GM13977 (cell line): ENCODE data around the gene FAM76A.
"Not testable (repeated sequence)": the region's sequence is repeated elsewhere in the genome, so short reads cannot be mapped to it uniquely, and the experiment has no call there.

Experiments
- DNase-seq: peaks from one replicate; pipeline ENCODE4 v3.0.0; 2012; ENCODE audit warnings: low spot score
- in situ Hi-C: fragments of 300-500 bp; cut with MboI; formaldehyde crosslinking; loops from one replicate; pipeline ENCODE4 v1.12.0; 2022; ENCODE audit warnings: low sequenced_read_pairs, low pct_unique_long_range_greater_than_20kb, mixed read lengths, inconsistent platforms; ENCODE audit not compliant: unreplicated experiment
- TF ChIP-seq, protein P1 (sequence below): IDR thresholded peaks from 2 replicates; pipeline ENCODE4 v1.5.1; 2012; ENCODE audit warnings: mild to moderate bottlenecking, control low read depth; ENCODE audit not compliant: insufficient read depth; ENCODE audit errors: extremely low read depth, missing control alignments

FAM76A gene

DNA sequence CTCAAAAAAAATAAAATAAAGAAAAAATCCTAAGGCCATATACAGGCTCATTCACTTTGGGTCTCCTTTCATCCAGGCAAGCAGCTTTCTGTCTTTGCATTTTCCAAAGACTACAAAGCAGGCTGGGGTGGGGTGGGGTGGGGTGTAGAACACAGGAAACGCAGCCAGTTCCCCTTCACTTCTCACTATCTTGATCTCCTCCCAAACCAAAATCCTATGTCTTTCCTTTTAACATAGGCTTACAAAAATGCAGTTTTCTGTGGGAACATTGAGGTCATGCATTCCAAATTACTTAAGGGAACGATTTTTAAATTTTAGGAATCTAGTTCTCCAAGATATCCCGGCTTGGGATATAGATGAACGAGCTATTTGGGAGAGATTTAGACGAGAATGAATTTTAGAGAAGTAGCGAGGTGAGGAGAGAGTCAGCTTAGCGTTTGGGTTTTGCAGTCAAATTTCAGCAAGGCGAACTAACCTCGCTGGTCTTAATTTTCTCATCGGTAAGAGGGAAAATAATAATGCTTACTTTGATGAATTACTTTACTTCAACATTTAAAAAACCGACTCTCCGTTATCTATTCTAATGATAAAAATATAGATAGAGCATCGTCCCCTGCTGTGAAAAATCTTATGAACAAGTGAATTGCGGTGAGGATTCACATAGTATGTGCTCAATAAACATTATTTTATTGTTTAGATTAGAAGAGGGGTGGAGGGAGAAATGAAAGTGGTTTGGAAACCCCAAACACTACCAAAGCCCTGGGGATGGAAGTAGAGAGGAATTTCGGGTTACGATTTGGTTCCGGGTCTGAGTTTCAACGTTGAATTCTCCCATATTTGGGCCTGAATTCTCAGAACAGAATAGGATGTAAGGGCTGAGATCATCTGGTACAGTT, 46.5 kb downstream of the FAM76A start:
- no peak for DNase-seq
- in situ Hi-C loops, result no loop called here

DNA sequence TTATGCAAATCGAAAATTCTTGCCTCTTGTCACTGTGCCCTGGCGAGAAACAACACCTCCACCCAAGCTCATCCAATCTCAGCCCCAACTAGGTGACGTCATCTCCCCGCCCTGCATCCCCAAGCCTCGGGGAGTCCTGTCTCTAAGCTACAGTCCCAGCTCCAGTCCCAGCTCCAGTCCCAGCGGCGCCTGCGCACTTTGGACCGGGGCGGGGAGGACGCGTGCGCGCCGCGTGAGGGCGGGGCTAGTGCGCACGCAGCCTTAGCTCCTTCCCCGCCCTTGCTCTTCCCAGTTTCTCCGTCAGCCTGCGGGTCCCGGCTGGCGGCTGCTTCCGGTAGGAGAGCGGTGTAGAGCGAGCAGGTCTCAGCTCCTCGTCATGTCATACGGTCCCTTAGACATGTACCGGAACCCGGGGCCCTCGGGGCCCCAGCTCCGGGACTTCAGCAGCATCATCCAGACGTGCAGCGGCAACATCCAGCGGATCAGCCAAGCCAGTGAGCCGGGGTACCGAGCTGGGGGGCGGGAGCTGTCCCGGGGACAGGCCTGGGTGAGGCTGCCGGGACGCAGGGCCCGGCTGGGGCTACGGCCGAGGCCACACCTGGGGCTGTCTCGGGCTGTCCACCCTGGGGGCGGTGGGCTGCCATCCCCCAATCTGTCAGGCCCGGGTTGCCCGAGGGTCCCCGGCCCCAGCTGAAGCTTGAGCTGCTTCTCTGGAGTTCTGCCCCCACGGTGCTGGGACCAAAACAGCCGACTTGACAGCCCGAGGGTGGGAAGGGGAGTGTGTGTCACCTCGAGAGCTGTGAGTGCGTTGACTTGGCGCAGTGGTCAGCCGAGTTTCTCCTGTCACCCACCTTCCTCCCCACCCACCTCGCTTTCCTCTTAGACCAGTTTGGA, 47.4 kb downstream of the FAM76A start, which contains the start of gene STX12:
Gene STX12 (plus strand): TSS at position 288 of the 894 bp plus-strand sequence. CDS start 89 bp downstream, at position 377.
- in situ Hi-C loops, result no loop called here
- TF ChIP-seq, protein P1, sequence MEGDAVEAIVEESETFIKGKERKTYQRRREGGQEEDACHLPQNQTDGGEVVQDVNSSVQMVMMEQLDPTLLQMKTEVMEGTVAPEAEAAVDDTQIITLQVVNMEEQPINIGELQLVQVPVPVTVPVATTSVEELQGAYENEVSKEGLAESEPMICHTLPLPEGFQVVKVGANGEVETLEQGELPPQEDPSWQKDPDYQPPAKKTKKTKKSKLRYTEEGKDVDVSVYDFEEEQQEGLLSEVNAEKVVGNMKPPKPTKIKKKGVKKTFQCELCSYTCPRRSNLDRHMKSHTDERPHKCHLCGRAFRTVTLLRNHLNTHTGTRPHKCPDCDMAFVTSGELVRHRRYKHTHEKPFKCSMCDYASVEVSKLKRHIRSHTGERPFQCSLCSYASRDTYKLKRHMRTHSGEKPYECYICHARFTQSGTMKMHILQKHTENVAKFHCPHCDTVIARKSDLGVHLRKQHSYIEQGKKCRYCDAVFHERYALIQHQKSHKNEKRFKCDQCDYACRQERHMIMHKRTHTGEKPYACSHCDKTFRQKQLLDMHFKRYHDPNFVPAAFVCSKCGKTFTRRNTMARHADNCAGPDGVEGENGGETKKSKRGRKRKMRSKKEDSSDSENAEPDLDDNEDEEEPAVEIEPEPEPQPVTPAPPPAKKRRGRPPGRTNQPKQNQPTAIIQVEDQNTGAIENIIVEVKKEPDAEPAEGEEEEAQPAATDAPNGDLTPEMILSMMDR, result no peak

More for the DNA sequence above, 46.5 kb downstream of the FAM76A start:
- TF ChIP-seq, protein P1, result no peak

GRCh38 chr1:27773826-27774445, 48.2 kb downstream of the FAM76A start:
- DNase-seq, result peak; percentile 22
- TF ChIP-seq, protein P1, result no peak
- in situ Hi-C loops, result no loop called here

More for the DNA sequence above, 47.4 kb downstream of the FAM76A start, which contains the start of gene STX12:
- peak; percentile 97 for DNase-seq

DNA sequence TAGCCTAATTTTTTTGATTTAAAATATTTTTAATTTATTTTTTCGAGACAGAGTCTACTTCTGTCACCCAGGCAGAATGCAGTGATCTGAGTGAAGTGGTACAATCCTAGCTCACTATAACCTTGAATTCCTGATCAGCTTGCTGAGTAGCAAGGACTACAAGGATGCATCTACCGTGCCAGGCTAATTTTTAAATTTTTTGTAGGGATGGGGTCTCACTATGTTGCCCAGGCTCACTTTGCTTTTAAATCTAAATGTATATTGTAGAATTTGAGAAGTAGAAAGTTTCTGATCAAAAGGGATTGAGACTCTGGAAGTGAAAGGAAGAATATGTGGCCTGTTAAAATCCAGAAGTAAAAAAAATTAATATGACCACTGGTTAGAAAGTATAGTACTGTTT, 48.9 kb downstream of the FAM76A start:
- in situ Hi-C loops, result no loop called here
- TF ChIP-seq, protein P1, result no peak
- no peak for DNase-seq

DNA sequence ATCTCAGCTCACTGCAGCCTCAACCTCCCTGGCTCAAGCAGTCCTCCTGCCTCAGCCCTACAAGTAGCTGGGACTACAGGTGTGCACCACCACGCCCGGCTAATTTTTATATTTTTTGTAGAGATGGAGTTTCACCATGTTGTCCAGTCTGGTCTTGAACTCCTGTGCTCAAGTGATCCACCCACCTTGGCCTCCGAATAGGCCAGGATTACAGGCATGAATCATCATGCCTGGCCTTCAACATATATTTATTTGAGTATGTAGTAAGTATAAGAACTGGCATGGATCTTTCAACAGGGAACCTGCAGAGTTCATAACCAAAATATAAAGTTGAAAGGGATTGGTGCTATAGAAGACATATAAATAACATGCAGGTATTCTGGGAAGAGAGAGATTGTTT, 49.6 kb downstream of the FAM76A start:
- in situ Hi-C loops, result not testable (repeated sequence)

DNA sequence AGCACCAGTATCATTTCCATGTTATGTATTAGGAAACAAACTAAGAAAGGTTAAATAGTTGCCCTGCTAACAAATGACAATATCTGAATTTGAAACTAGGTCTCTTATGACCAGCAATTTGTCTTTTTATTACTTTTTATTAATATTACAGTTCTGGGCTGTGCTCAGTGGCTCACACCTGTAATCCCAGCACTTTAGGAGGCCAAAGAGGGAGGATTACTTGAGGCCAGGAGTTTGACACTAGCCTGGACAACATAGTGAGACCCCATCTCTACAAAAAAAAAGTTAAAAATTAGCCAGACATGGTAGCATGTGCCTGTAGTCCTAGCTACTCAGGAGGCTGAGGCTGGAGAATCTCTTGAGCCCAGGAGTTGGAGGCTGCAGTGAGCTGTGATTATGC, 50.5 kb downstream of the FAM76A start:
- DNase-seq, in situ Hi-C loops: not testable (repeated sequence)

More for the DNA sequence above, 49.6 kb downstream of the FAM76A start:
- not testable (repeated sequence) for DNase-seq

DNA sequence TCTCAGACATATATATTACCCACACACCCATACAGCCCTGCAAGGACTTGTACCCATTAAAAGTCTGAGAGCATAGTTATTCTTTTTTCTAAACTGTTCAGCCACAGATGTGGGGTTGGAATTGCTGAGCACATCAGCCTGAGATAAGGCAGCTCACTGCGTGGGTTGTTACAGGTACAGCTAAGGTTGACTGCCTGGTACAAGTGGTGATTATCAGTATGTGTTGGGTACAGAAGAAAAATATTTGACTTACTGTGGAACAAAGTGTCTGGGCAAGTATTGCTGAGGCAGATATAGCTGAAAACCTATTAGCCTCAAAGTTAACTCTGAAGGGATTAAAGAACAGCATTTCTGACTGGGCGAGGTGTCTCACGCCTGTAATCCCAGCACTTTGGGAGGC, 52.3 kb downstream of the FAM76A start:
- DNase-seq, result no peak
- TF ChIP-seq, protein P1, result no peak
- in situ Hi-C loops, result no loop called here
